ENCODE measurements around the gene MGMT.

DNA sequence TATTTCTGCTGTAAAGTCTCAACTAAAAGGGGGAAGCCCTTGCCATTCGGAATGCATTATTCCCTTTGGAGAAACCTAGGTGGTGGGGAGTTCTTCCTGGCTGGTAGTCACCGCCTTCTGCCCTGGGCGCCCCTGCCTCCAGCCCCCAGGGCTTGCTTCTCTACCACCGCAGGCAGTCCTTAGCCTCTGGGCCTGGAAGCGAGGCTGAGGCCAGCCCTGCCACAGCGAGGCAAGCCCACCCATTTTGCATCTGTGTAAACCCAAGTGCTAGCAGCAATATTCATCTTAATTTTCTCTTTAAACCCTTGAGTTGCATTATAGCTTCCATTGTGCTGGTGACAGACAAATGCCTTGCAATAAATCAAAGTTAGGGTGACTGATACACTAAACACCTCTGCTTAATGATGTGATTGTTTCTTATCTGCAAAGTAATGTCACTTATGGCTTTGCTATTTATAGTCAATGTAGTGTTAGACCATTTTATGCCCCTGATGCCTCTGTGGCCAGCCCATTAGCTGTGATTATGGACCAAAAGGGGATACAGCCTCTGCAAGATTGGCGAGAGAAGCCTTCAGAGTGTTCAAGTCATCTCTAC, 26.2 kb upstream of the MGMT start:
- TF ChIP-seq POLR2AphosphoS5 (IDR thresholded peaks at IDR 0.05): no peak
- no peak for TF ChIP-seq POLR2A (IDR thresholded peaks at IDR 0.05)
